Mesothelial cell of epicardium (in vitro differentiated cells): ENCODE measurements around the gene PTPRT. TPM values are rescaled to one million over a fixed set of nuclear protein-coding genes. Genes with fewer than 3 reads are reported as not detected.

ENCODE experiments used
- DNase-seq, 2 experiments: peaks; one replicate each; pipeline ENCODE4 v3.0.0; 2021; ENCODE audit warnings: low spot score in 2 of 2; ENCODE audit not compliant: unreplicated experiment in 2 of 2
- H3K27ac Mint-ChIP-seq: 2 replicates; pipeline ENCODE4 v1.8.0; 2021; ENCODE audit warnings: mixed read lengths
- H3K27me3 Mint-ChIP-seq: 2 replicates; pipeline ENCODE4 v1.8.0; 2021; ENCODE audit warnings: low read depth, mixed read lengths
- H3K36me3 Mint-ChIP-seq: 2 replicates; pipeline ENCODE4 v1.8.0; 2021; ENCODE audit warnings: mixed read lengths
- H3K4me1 Mint-ChIP-seq: 2 replicates; pipeline ENCODE4 v1.8.0; 2021; ENCODE audit warnings: mixed read lengths
- H3K4me3 Mint-ChIP-seq: 2 replicates; pipeline ENCODE4 v1.8.0; 2021; ENCODE audit warnings: mild to moderate bottlenecking, moderate library complexity, mixed read lengths
- H3K9me3 Mint-ChIP-seq: 2 replicates; pipeline ENCODE4 v1.8.0; 2021; ENCODE audit warnings: mixed read lengths
- CTCF ChIP-seq: fragments of 200-600 bp; sonication (generic); IDR thresholded peaks from one replicate; pipeline ENCODE4 v1.5.0; 2021; ENCODE audit warnings: antibody characterized with exemption; ENCODE audit not compliant: unreplicated experiment
- total RNA-seq: library from RNA; stranded (reverse); gene quantifications from 3 replicates; pipeline ENCODE4 v1.2.1, GENCODE V29; 2021

The PTPRT gene
- total RNA-seq, 1 donor from 2014 or later = 0.80 TPM

GRCh38 chr20:42443200-42443599 lies 746.5 kb downstream of the PTPRT start:
- H3K36me3 Mint-ChIP-seq = no peaks in the 10 kb centered on the region
- peaks cover 5% of the 10 kb centered on the region for H3K27me3 Mint-ChIP-seq
- H3K4me1 Mint-ChIP-seq = peaks cover 2% of the 10 kb centered on the region
- no peak for DNase-seq
- H3K27ac Mint-ChIP-seq = no peak overlapping the region
- H3K9me3 Mint-ChIP-seq = no peaks in the 10 kb centered on the region
- H3K4me3 Mint-ChIP-seq = no peak overlapping the region
- no peak for TF ChIP-seq CTCF

GRCh38 chr20:42442716-42443115 lies 747.0 kb downstream of the PTPRT start:
- H3K27me3 Mint-ChIP-seq = peaks cover 5% of the 10 kb centered on the region
- no peak overlapping the region for H3K4me3 Mint-ChIP-seq
- no peak for TF ChIP-seq CTCF
- H3K36me3 Mint-ChIP-seq = no peaks in the 10 kb centered on the region
- no peak overlapping the region for H3K27ac Mint-ChIP-seq
- DNase-seq = no peak
- no peaks in the 10 kb centered on the region for H3K9me3 Mint-ChIP-seq
- H3K4me1 Mint-ChIP-seq = peaks cover 7% of the 10 kb centered on the region

- Mint-ChIP-seq H3K27ac (no peak overlapping the region), H3K4me3 (no peak overlapping the region)
- TF ChIP-seq CTCF = no peak
These were observed 747.8 kb downstream of the PTPRT start for GRCh38 chr20:42441864-42442331.

GRCh38 chr20:42441196-42441863 lies 748.4 kb downstream of the PTPRT start:
- peaks cover 10% of the 10 kb centered on the region for H3K4me1 Mint-ChIP-seq
- no peaks in the 10 kb centered on the region for H3K9me3 Mint-ChIP-seq
- H3K27me3 Mint-ChIP-seq = peaks cover 5% of the 10 kb centered on the region
- H3K4me3 Mint-ChIP-seq = no peak overlapping the region
- DNase-seq = no peak
- no peaks in the 10 kb centered on the region for H3K36me3 Mint-ChIP-seq
- no peak overlapping the region for H3K27ac Mint-ChIP-seq
- TF ChIP-seq CTCF = no peak

More at GRCh38 chr20:42441864-42442331, 747.8 kb downstream of the PTPRT start:
- no peaks in the 10 kb centered on the region for H3K9me3 Mint-ChIP-seq
- peaks cover 10% of the 10 kb centered on the region for H3K4me1 Mint-ChIP-seq
- H3K36me3 Mint-ChIP-seq = no peaks in the 10 kb centered on the region
- H3K27me3 Mint-ChIP-seq = peaks cover 5% of the 10 kb centered on the region
- no peak for DNase-seq

- H3K36me3 Mint-ChIP-seq = no peaks in the 10 kb centered on the region
- no peaks in the 10 kb centered on the region for H3K9me3 Mint-ChIP-seq
- no peak for TF ChIP-seq CTCF
- DNase-seq = no peak
- no peaks in the 10 kb centered on the region for H3K27me3 Mint-ChIP-seq
- H3K27ac Mint-ChIP-seq = no peak overlapping the region
- H3K4me3 Mint-ChIP-seq = no peak overlapping the region
- H3K4me1 Mint-ChIP-seq = peaks cover 21% of the 10 kb centered on the region
These were observed 754.5 kb downstream of the PTPRT start for GRCh38 chr20:42435230-42435629.
